ENCODE data around the gene SMC2. TPM values are rescaled to one million over a fixed set of nuclear protein-coding genes. Genes with fewer than 3 reads are reported as not detected.

SMC2 gene
- total and polyA plus RNA-seq, 10 of the 15 experiments (the other 5 are each of a cell fraction or from before 2014, with no cell fraction given) = 22.9 to 116 (median 50.0) TPM

DNA sequence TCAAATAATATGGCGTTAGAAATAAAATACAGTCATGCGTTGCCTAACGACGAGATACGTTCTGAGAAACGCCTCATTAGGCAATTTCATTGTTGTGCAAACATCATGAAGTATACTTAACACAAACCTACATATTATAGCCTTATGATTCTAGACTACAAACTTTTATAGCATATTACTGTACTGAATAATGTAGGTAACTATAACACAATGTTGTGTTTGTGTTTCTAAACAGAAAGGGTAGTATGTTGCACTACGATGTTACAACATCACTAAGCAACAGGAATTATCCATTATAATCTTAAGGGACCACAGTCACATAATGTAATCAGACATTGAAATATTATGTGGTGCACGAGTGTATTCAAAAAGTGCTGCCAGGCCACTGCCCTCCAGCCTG, 3.0 kb upstream of the SMC2 start (continued):
- TF ChIP-seq, protein P1, sequence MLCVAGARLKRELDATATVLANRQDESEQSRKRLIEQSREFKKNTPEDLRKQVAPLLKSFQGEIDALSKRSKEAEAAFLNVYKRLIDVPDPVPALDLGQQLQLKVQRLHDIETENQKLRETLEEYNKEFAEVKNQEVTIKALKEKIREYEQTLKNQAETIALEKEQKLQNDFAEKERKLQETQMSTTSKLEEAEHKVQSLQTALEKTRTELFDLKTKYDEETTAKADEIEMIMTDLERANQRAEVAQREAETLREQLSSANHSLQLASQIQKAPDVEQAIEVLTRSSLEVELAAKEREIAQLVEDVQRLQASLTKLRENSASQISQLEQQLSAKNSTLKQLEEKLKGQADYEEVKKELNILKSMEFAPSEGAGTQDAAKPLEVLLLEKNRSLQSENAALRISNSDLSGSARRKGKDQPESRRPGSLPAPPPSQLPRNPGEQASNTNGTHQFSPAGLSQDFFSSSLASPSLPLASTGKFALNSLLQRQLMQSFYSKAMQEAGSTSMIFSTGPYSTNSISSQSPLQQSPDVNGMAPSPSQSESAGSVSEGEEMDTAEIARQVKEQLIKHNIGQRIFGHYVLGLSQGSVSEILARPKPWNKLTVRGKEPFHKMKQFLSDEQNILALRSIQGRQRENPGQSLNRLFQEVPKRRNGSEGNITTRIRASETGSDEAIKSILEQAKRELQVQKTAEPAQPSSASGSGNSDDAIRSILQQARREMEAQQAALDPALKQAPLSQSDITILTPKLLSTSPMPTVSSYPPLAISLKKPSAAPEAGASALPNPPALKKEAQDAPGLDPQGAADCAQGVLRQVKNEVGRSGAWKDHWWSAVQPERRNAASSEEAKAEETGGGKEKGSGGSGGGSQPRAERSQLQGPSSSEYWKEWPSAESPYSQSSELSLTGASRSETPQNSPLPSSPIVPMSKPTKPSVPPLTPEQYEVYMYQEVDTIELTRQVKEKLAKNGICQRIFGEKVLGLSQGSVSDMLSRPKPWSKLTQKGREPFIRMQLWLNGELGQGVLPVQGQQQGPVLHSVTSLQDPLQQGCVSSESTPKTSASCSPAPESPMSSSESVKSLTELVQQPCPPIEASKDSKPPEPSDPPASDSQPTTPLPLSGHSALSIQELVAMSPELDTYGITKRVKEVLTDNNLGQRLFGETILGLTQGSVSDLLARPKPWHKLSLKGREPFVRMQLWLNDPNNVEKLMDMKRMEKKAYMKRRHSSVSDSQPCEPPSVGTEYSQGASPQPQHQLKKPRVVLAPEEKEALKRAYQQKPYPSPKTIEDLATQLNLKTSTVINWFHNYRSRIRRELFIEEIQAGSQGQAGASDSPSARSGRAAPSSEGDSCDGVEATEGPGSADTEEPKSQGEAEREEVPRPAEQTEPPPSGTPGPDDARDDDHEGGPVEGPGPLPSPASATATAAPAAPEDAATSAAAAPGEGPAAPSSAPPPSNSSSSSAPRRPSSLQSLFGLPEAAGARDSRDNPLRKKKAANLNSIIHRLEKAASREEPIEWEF (IDR thresholded peaks at IDR 0.05; ENCODE audit: insufficient replicate concordance, low read depth, low read length) = no peak

- no peak for DNase-seq (ENCODE audit: low read depth, low spot score)
- peak overlapping the region; percentile 56 for H2AFZ ChIP-seq (ENCODE audit: control insufficient read depth, low read depth, low read length)
- H3K9ac ChIP-seq (ENCODE audit: control insufficient read depth, insufficient read depth, low read length) = no peak overlapping the region
- peak overlapping the region; percentile 73 for H3K4me2 ChIP-seq (ENCODE audit: control insufficient read depth, insufficient read depth)
- ATAC-seq = peak; percentile 36
- H3K27me3 ChIP-seq (replicated peaks in 1 of 2; ENCODE audit: control insufficient read depth in 2 of 2, insufficient read depth in 2 of 2, low read length in 1 of 2) = no peaks in the 10 kb centered on the region
- H3K4me1 ChIP-seq (ENCODE audit: control insufficient read depth, insufficient read depth, low read length) = peaks cover 22% of the 10 kb centered on the region
- H3K79me2 ChIP-seq (ENCODE audit: control insufficient read depth, insufficient read depth, low read length) = peaks cover 32% of the 10 kb centered on the region
- no peak for FAIRE-seq
- no peaks in the 10 kb centered on the region for H4K20me1 ChIP-seq (ENCODE audit: control insufficient read depth, insufficient read depth)
- ChIA-PET POLR2A (no interaction called here), CTCF (interaction anchor here (0.7 to 1.9 kb wide), 7 partner anchors 10 to 775 kb away, joined by 3 to 5 read pairs (median 3); no protein-coding TSS in a partner anchor), SMC1A (ENCODE audit: uncharacterized antibody, unreplicated experiment) (interaction anchor here (0.6 to 1.2 kb wide), 5 partner anchors 19 to 403 kb away, joined by 3 to 5 read pairs (median 3); no protein-coding TSS in a partner anchor), RAD21 (ENCODE audit: unreplicated experiment) (interaction anchor here (0.8 to 1.5 kb wide), 3 partner anchors 11 to 302 kb away, joined by 3 to 4 read pairs (median 3); no protein-coding TSS in a partner anchor)
- intact Hi-C loops (cut with micrococcal nuclease; ENCODE audit: unreplicated experiment) = loop anchor here (5.0 kb wide), 2 partner anchors 304 to 656 kb away; partner anchors contain the start of gene NIPSNAP3A
- no peaks in the 10 kb centered on the region for H3K36me3 ChIP-seq (ENCODE audit: control insufficient read depth in 2 of 2, insufficient read depth in 2 of 2, low read length in 1 of 2)
- in situ Hi-C loops (cut with MboI) = no loop called here
- no TSS peak for BruUV-seq (replicated peaks)
- no peaks in the 10 kb centered on the region; the same call in 2 of the 3 replicates for H3K9me3 ChIP-seq (replicated peaks; ENCODE audit: control insufficient read depth, insufficient read depth, low read length)
- H3K4me3 ChIP-seq = no peak overlapping the region
- H3K27ac ChIP-seq (ENCODE audit: control insufficient read depth, insufficient read depth) = peak overlapping the region; percentile 61
- WGBS (ENCODE audit: insufficient coverage, insufficient replicate concordance, low lambda C conversion rate, missing lambda C conversion rate) = 84% methylated on average over 4 of the region's 4 CpGs
- TF ChIP-seq ATF3 (IDR thresholded peaks at IDR 0.05; ENCODE audit: borderline replicate concordance, extremely low read depth, low read depth, low read length) (no peak), KAT2A (conservative IDR thresholded peaks at IDR 0.05; ENCODE audit: control insufficient read depth, low read depth, low read length) (no peak), BRCA1 (IDR thresholded peaks at IDR 0.05; ENCODE audit: low read depth, low read length) (no peak), JUNB (IDR thresholded peaks at IDR 0.05) (no peak), POLR2AphosphoS2 (IDR thresholded peaks at IDR 0.05; ENCODE audit: low read depth, low read length) (no peak), SIN3A (IDR thresholded peaks at IDR 0.05; ENCODE audit: low read depth, low read length) (no peak), NFIC (IDR thresholded peaks at IDR 0.05; ENCODE audit: low read depth, low read length) (no peak), SUZ12 (IDR thresholded peaks at IDR 0.05; ENCODE audit: unreplicated experiment) (no peak), SRF (IDR thresholded peaks at IDR 0.05; ENCODE audit: low read depth in 2 of 2, low read length in 2 of 2) (peak in 1 of 2 experiments; percentile 66; a peak in 1 of 4 replicates), ETV6 (conservative IDR thresholded peaks at IDR 0.05 in 1 of 2, IDR thresholded peaks at IDR 0.05 in 1 of 2; ENCODE audit: borderline replicate concordance in 1 of 2, low read depth in 1 of 2) (no peak), NR2F1 (conservative IDR thresholded peaks at IDR 0.05) (no peak), CTCF (IDR thresholded peaks at IDR 0.05 in 2 of 3, conservative IDR thresholded peaks at IDR 0.05 in 1 of 3; ENCODE audit: control insufficient read depth in 2 of 3, extremely low read depth in 1 of 3, insufficient read depth in 1 of 3, low read depth in 3 of 3, low read length in 3 of 3) (peak; percentile 39 to 41 (median 41); a peak in 5 of 6 replicates), MXI1 (IDR thresholded peaks at IDR 0.05; ENCODE audit: low read depth, low read length) (no peak)
Measured at GRCh38 chr9:104091708-104092107, 2.4 kb upstream of the SMC2 start.

Data from GM12878 (cell line).